K562 (cell line): ENCODE measurements around the gene TUBA1B. TPM values are rescaled to one million over a fixed set of nuclear protein-coding genes. Genes with fewer than 3 reads are reported as not detected.
"Not testable (repeated sequence)": the region's sequence is repeated elsewhere in the genome, so short reads cannot be mapped to it uniquely, and the experiment has no call there.

ENCODE experiments used
- ATAC-seq: fragments of 200-7000 bp; cut with Tn5 transposase; 3 replicates; pipeline ENCODE4 v1.9.1; 2020; ENCODE audit warnings: moderate library complexity
- BruUV-seq: library from RNA; stranded (reverse); fragments of 400-500 nt; replicated peaks from 2 replicates; lab custom pipeline; 2021; lab: Mats Ljungman, UMichigan
- CTCF ChIA-PET: fragments of 300-600 bp; formaldehyde crosslinking; extraction: SDS; loops from one replicate; lab custom pipeline; 2021; ENCODE audit warnings: low intra/inter-chr PET ratio; lab: Yijun Ruan, JAX
- POLR2A ChIA-PET: fragments of 300-600, 350-650 bp; sonication (Branson Sonifier 250); formaldehyde crosslinking; extraction: SDS; loops from one replicate; lab custom pipeline; 2021; ENCODE audit warnings: antibody characterized with exemption, inconsistent platforms; lab: Yijun Ruan, JAX
- DNase-seq, 4 experiments: peaks; one replicate each; pipeline versions ENCODE4 v3.0.0 to v3.0.0-alpha.2; 2011 to 2018; ENCODE audit warnings: low spot score in 3 of 4, mixed read lengths in 3 of 4; ENCODE audit errors: extremely low read depth in 1 of 4
- FAIRE-seq: peaks from 2 replicates; lab custom pipeline; 2011; peaks lifted over from hg19 to GRCh38; lab: Jason Lieb, UNC
- H2AFZ ChIP-seq: 2 replicates; pipeline ENCODE4 v1.6.0; 2011; ENCODE audit warnings: low read depth, low read length, control low read depth, inconsistent platforms
- H3K27ac ChIP-seq: fragments of 200-600 bp; 3 replicates; pipeline ENCODE4 v1.8.0; 2011; ENCODE audit warnings: low read depth, mild to moderate bottlenecking, control low read depth, inconsistent platforms, low read length, moderate library complexity, mixed read lengths; ENCODE audit errors: extremely low read depth
- H3K27me3 ChIP-seq, 2 experiments: fragments of 300-600 bp in 1 of 2; 2 replicates in 1 of 2; 3 replicates in 1 of 2; pipeline versions ENCODE4 v1.6.0 to v1.8.0; 2011; ENCODE audit warnings: inconsistent platforms in 2 of 2, low read length in 2 of 2, mild to moderate bottlenecking in 1 of 2, mixed read lengths in 1 of 2, moderate library complexity in 1 of 2; ENCODE audit not compliant: control insufficient read depth in 2 of 2, insufficient read depth in 2 of 2
- H3K36me3 ChIP-seq: fragments of 300-600 bp; 3 replicates; pipeline ENCODE4 v1.8.0; 2011; ENCODE audit warnings: mild to moderate bottlenecking, low read length, inconsistent platforms; ENCODE audit not compliant: control insufficient read depth, insufficient read depth
- H3K4me1 ChIP-seq, 2 experiments: fragments of 200-600 bp in 1 of 2; replicated peaks in 1 of 2; 2 replicates in 1 of 2; 3 replicates in 1 of 2; pipeline versions ENCODE4 v1.5.1 to v1.8.0; 2011; ENCODE audit warnings: inconsistent platforms in 2 of 2, low read length in 2 of 2, mild to moderate bottlenecking in 1 of 2, mixed read lengths in 1 of 2, moderate library complexity in 1 of 2; ENCODE audit not compliant: control insufficient read depth in 2 of 2, insufficient read depth in 2 of 2
- H3K4me2 ChIP-seq: 2 replicates; pipeline ENCODE4 v1.6.1; 2011; ENCODE audit warnings: low read length, control low read depth, inconsistent platforms, mixed read lengths; ENCODE audit not compliant: insufficient read depth
- H3K4me3 ChIP-seq: fragments of 200-600 bp; sonication (generic), shearing (Covaris generic); 2 replicates; pipeline ENCODE4 v1.5.1; 2016; ENCODE audit warnings: control low read depth, inconsistent platforms
- H3K79me2 ChIP-seq: fragments of 200-600 bp; 3 replicates; pipeline ENCODE4 v1.8.0; 2011; ENCODE audit warnings: low read length, inconsistent platforms; ENCODE audit not compliant: control insufficient read depth, insufficient read depth
- H3K9ac ChIP-seq, 2 experiments: 2 replicates each; pipeline versions ENCODE4 v1.6.0 to v1.6.1; 2011; ENCODE audit warnings: low read depth in 2 of 2, low read length in 2 of 2, control low read depth in 1 of 2, inconsistent platforms in 1 of 2, mild to moderate bottlenecking in 1 of 2, mixed read lengths in 1 of 2; ENCODE audit not compliant: insufficient read depth in 1 of 2
- H3K9me1 ChIP-seq: one replicate; pipeline ENCODE4 v1.6.0; 2011; ENCODE audit warnings: inconsistent platforms, mild to moderate bottlenecking, low read length, moderate library complexity; ENCODE audit not compliant: control insufficient read depth, insufficient read depth
- H3K9me3 ChIP-seq: replicated peaks from 2 replicates; pipeline ENCODE4 v1.5.1; 2011; ENCODE audit warnings: low read depth, low read length, inconsistent platforms; ENCODE audit not compliant: control insufficient read depth, insufficient read depth
- H4K20me1 ChIP-seq: replicated peaks from 2 replicates; pipeline ENCODE4 v1.6.1; 2011; ENCODE audit warnings: low read length, inconsistent platforms, mixed read lengths; ENCODE audit not compliant: control insufficient read depth, insufficient read depth
- BMI1 ChIP-seq: fragments of 150-350 bp; IDR thresholded peaks from 2 replicates; pipeline ENCODE4 v1.6.1; 2014; ENCODE audit warnings: low read length
- CEBPB ChIP-seq: fragments of 450-650 bp; IDR thresholded peaks from 2 replicates; pipeline ENCODE4 v1.6.1; 2016; ENCODE audit warnings: missing genetic modification characterization, missing compliant biosample characterization
- CEBPG ChIP-seq, 3 experiments: fragments of 200-800 bp in 1 of 3; sonication (Bioruptor generic) in 1 of 3; sonication (generic) in 1 of 3; formaldehyde crosslinking in 1 of 3; IDR thresholded peaks in 2 of 3; conservative IDR thresholded peaks in 1 of 3; 2 replicates each; pipeline versions ENCODE4 v1.6.1 to v1.8.0; 2016 to 2022; ENCODE audit warnings: missing compliant biosample characterization in 2 of 3, missing genetic modification characterization in 2 of 3, mild to moderate bottlenecking in 1 of 3, missing genetic modification reagents in 1 of 3
- E2F5 ChIP-seq: sonication (generic); formaldehyde crosslinking; IDR thresholded peaks from 2 replicates; pipeline ENCODE4 v1.8.0; 2022; ENCODE audit warnings: mild to moderate bottlenecking, missing genetic modification reagents
- EP300 ChIP-seq: IDR thresholded peaks from 2 replicates; pipeline ENCODE4 v1.6.1; 2012; ENCODE audit warnings: low read length, improper control_type of control experiment
- KDM1A ChIP-seq, 2 experiments: fragments of 450-650 bp; IDR thresholded peaks; 2 replicates each; pipeline ENCODE4 v1.6.1; 2016; ENCODE audit warnings: mild to moderate bottlenecking in 2 of 2
- MLLT1 ChIP-seq, 2 experiments: fragments of 450-650 bp; IDR thresholded peaks; 2 replicates each; pipeline ENCODE4 v1.6.1; 2016
- NFIC ChIP-seq: fragments of 450-650 bp; IDR thresholded peaks from 2 replicates; pipeline ENCODE4 v1.6.1; 2017; ENCODE audit warnings: mild to moderate bottlenecking, inconsistent platforms
- PTBP1 ChIP-seq: fragments of 200-400 bp; formaldehyde crosslinking; IDR thresholded peaks from 2 replicates; pipeline ENCODE4 v1.6.1; 2017; ENCODE audit warnings: low read depth, low read length
- THRAP3 ChIP-seq: fragments of 450-650 bp; IDR thresholded peaks from 2 replicates; pipeline ENCODE4 v1.6.1; 2016; ENCODE audit warnings: mild to moderate bottlenecking, inconsistent platforms, borderline replicate concordance
- U2AF1 ChIP-seq: fragments of 200-400 bp; formaldehyde crosslinking; optimal IDR thresholded peaks from 2 replicates; pipeline ENCODE3; 2017; ENCODE audit warnings: mild to moderate bottlenecking, low read depth, low read length, moderate library complexity
- ZNF133 ChIP-seq: fragments of 250-450 bp; sonication (Bioruptor Pico); IDR thresholded peaks from 2 replicates; pipeline ENCODE4 v1.4.0; 2020; ENCODE audit warnings: mild to moderate bottlenecking
- ZNF143 ChIP-seq: sonication (generic); formaldehyde crosslinking; IDR thresholded peaks from 2 replicates; pipeline ENCODE4 v1.9.0; 2022; ENCODE audit warnings: mild to moderate bottlenecking, missing genetic modification reagents
- ZNF445 ChIP-seq: fragments of 250-450 bp; sonication (Bioruptor Pico); IDR thresholded peaks from 2 replicates; pipeline ENCODE4 v1.4.0; 2020; ENCODE audit warnings: low read depth, mild to moderate bottlenecking, moderate library complexity
- WGBS: fragments of 100-300 bp; shearing (Covaris generic); methylation state at CpG from one replicate; pipeline ENCODE4 v1.1.6; 2016; ENCODE audit warnings: low coverage, mixed read lengths; ENCODE audit not compliant: insufficient coverage; ENCODE audit errors: missing lambda C conversion rate; 5-methylcytosine and 5-hydroxymethylcytosine counted together
- in situ Hi-C: fragments of 300-500 bp; cut with MboI; formaldehyde crosslinking; loops from 4 replicates; pipeline ENCODE4 v1.15.0; 2018; ENCODE audit warnings: inconsistent platforms, mixed read lengths
- intact Hi-C: fragments of 100-400 bp; cut with micrococcal nuclease; formaldehyde crosslinking; loops from 2 replicates; pipeline ENCODE4 v1.14.2; 2022
- polyA plus RNA-seq, 8 experiments: library from polyadenylated mRNA; depleted of rRNA in 4 of 8; stranded (reverse) in 5 of 8; unstranded in 3 of 8; fragments of >200 nt; fragmentation: Nextera tagmentation in 2 of 8; fragmentation: Illumina TruSeq in 1 of 8; extraction: Ambion mirVana in 2 of 8; extraction: Trizol in 1 of 8; gene quantifications; 2 replicates each; pipeline versions ENCODE4 v1.2.1 to v1.2.3, GENCODE V29; 2011 to 2014; ENCODE audit warnings: inconsistent platforms in 1 of 8, missing spikeins in 1 of 8
- total RNA-seq, 7 experiments: library from RNA; depleted of rRNA in 6 of 7; stranded (reverse); fragments of >200 nt in 6 of 7; fragmentation: Illumina TruSeq in 2 of 7; extraction: Trizol in 2 of 7; gene quantifications; 2 replicates each; pipeline versions ENCODE4 v1.2.1 to v1.2.3, GENCODE V29; 2011 to 2021; ENCODE audit warnings: low replicate concordance in 1 of 7

Gene TUBA1B
- total and polyA plus RNA-seq, 9 of the 15 experiments (the other 6 are each of a cell fraction or from before 2014, with no cell fraction given), result 2,189 to 4,624 (median 2,628) TPM

- POLR2A ChIA-PET, result interaction anchor here (1.1 to 1.6 kb wide), 2 partner anchors 29 to 129 kb away, joined by 3 to 5 read pairs; no protein-coding TSS in a partner anchor
- not testable (repeated sequence) for FAIRE-seq
Observed at GRCh38 chr12:49136997-49137396, 5.8 kb upstream of the TUBA1B start.

GRCh38 chr12:49133590-49133989 lies 2.4 kb upstream of the TUBA1B start:
- Histone ChIP-seq H3K36me3 (peaks cover 23% of the 10 kb centered on the region), H3K79me2 (peaks cover 51% of the 10 kb centered on the region), H2AFZ (no peak overlapping the region), H3K27ac (no peak overlapping the region), H3K27me3 (no peaks in the 10 kb centered on the region), H4K20me1 (peaks cover 13% of the 10 kb centered on the region), H3K4me2 (no peak overlapping the region), H3K9ac (no peak overlapping the region), H3K4me1 (peaks cover 15 to 35% of the 10 kb centered on the region in 2 experiments; a peak in 4 of 5 replicates), H3K9me3 (no peaks in the 10 kb centered on the region), H3K4me3 (no peak overlapping the region), H3K9me1 (peaks cover 4% of the 10 kb centered on the region)
- intact Hi-C loops (loop anchor here (5.0 to 10.0 kb wide), 2 partner anchors 71 to 131 kb away; partner anchors contain the start of genes KMT2D and TUBA1C), in situ Hi-C loops (no loop called here)
- ATAC-seq, result no peak
- 73% methylated on average over 10 of the region's 10 CpGs for WGBS
- BruUV-seq, result no TSS peak
- ChIA-PET CTCF (no interaction called here), POLR2A (interaction anchor here (0.7 to 4.9 kb wide), 9 partner anchors 9 to 133 kb away, joined by 3 to 151 read pairs (median 13); partner anchors contain the start of genes RHEBL1 and TUBA1C)
- FAIRE-seq, result no peak
- DNase-seq, result no peak
- TF ChIP-seq EP300 (no peak), CEBPB (tag) (peak; percentile 64), KDM1A (IDR thresholded peaks at IDR 0.05) (peak in 1 of 2 experiments; percentile 18; a peak in 2 of 4 replicates), ZNF143 (CRISPR knock-in tag) (no peak), MLLT1 (IDR thresholded peaks at IDR 0.05) (no peak), ZNF445 (CRISPR knock-in tag) (no peak), PTBP1 (no peak), ZNF133 (CRISPR knock-in tag) (no peak), CEBPG (CRISPR knock-in tag; IDR thresholded peaks at IDR 0.05) (no peak), CEBPG (tag; conservative IDR thresholded peaks at IDR 0.05 in 1 of 2, IDR thresholded peaks at IDR 0.05 in 1 of 2) (0 out of 4 replicates have a peak, but pooled peaks of 1 of the 2 experiments have one; percentile 9), U2AF1 (no peak), E2F5 (no peak), THRAP3 (no peak), BMI1 (no peak), NFIC (no peak)

More at GRCh38 chr12:49136997-49137396, 5.8 kb upstream of the TUBA1B start:
- H3K9me1 ChIP-seq, BruUV-seq, H4K20me1 ChIP-seq, H3K4me2 ChIP-seq, in situ Hi-C loops, H3K9ac ChIP-seq, ATAC-seq, H3K4me3 ChIP-seq, H3K9me3 ChIP-seq, H3K27me3 ChIP-seq, DNase-seq, H3K36me3 ChIP-seq, CTCF ChIA-PET, H3K27ac ChIP-seq, H2AFZ ChIP-seq: not testable (repeated sequence)
- intact Hi-C loops, result loop anchor here (10.0 kb wide), 1 partner anchor 128 kb away; the partner anchor contains the start of gene TUBA1C
- H3K4me1 ChIP-seq, result peaks cover 9 to 12% of the 10 kb centered on the region in 2 experiments; a peak in 3 of 5 replicates
- 70% methylated on average over 3 of the region's 3 CpGs for WGBS
- peaks cover 19% of the 10 kb centered on the region for H3K79me2 ChIP-seq
